ENCODE data around the gene CNTN5.

CNTN5 gene

GRCh38 chr11:99645934-99646333, 625.2 kb downstream of the CNTN5 start:
- no peak for DNase-seq

- no peak for DNase-seq
These were observed 649.4 kb downstream of the CNTN5 start for GRCh38 chr11:99670067-99670676.

- no peak for DNase-seq
These were observed 651.2 kb downstream of the CNTN5 start for GRCh38 chr11:99671808-99672409.

- no peak for DNase-seq
These were observed 655.5 kb downstream of the CNTN5 start for GRCh38 chr11:99676292-99676691.

GRCh38 chr11:99682171-99682570, 661.4 kb downstream of the CNTN5 start:
- DNase-seq, result no peak

- DNase-seq, result no peak
These were observed 661.9 kb downstream of the CNTN5 start for GRCh38 chr11:99682646-99683045.

GRCh38 chr11:99683933-99684332, 663.2 kb downstream of the CNTN5 start:
- no peak for DNase-seq

GRCh38 chr11:99686838-99687237, 666.1 kb downstream of the CNTN5 start:
- DNase-seq, result no peak

GRCh38 chr11:99687320-99687719, 666.6 kb downstream of the CNTN5 start:
- DNase-seq, result no peak

- no peak for DNase-seq
These were observed 673.3 kb downstream of the CNTN5 start for GRCh38 chr11:99693941-99694492.

GRCh38 chr11:99695106-99695505, 674.4 kb downstream of the CNTN5 start:
- no peak for DNase-seq

- no peak for DNase-seq
These were observed 686.1 kb downstream of the CNTN5 start for GRCh38 chr11:99706848-99707247.

- DNase-seq, result no peak
These were observed 688.4 kb downstream of the CNTN5 start for GRCh38 chr11:99708928-99709672.

GRCh38 chr11:99716302-99716701, 695.6 kb downstream of the CNTN5 start:
- DNase-seq, result no peak

- DNase-seq, result no peak
These were observed 697.5 kb downstream of the CNTN5 start for GRCh38 chr11:99718291-99718690.

- peak; percentile 6 for DNase-seq
These were observed 718.8 kb downstream of the CNTN5 start for GRCh38 chr11:99739464-99740089.

GRCh38 chr11:99742501-99742900, 721.8 kb downstream of the CNTN5 start:
- no peak for DNase-seq

- DNase-seq, result no peak
These were observed 739.0 kb downstream of the CNTN5 start for GRCh38 chr11:99759787-99760186.

GRCh38 chr11:99766811-99767210, 746.1 kb downstream of the CNTN5 start:
- DNase-seq, result no peak

GRCh38 chr11:99773646-99774045, 752.9 kb downstream of the CNTN5 start:
- DNase-seq, result no peak

- no peak for DNase-seq
These were observed 760.3 kb downstream of the CNTN5 start for GRCh38 chr11:99781074-99781473.

GRCh38 chr11:99791354-99791753, 770.6 kb downstream of the CNTN5 start:
- no peak for DNase-seq

- no peak for DNase-seq
These were observed 775.2 kb downstream of the CNTN5 start for GRCh38 chr11:99795999-99796398.

- no peak for DNase-seq
These were observed 782.8 kb downstream of the CNTN5 start for GRCh38 chr11:99803501-99803900.

Measured in GDM1 (cell line).